GM12872 (cell line): ENCODE data around the gene EXOSC5.

Experiments
- CTCF ChIP-seq: IDR thresholded peaks from 3 replicates; pipeline ENCODE4 v1.5.1; 2011; ENCODE audit warnings: low read depth, mild to moderate bottlenecking, low read length, moderate library complexity; ENCODE audit not compliant: insufficient read depth

EXOSC5 gene

GRCh38 chr19:41377977-41378709 is 19.0 kb downstream of the EXOSC5 start:
- TF ChIP-seq CTCF = peak; percentile 80

GRCh38 chr19:41376998-41377365 is 20.2 kb downstream of the EXOSC5 start:
- no peak for TF ChIP-seq CTCF

- no peak for TF ChIP-seq CTCF
These were observed 20.7 kb downstream of the EXOSC5 start, which contains the start of gene TMEM91 for GRCh38 chr19:41376241-41376997. TMEM91 (plus strand) TSS chr19:41376533; CDS start chr19:41378310, 1,777 bp downstream.

- TF ChIP-seq CTCF = no peak
These were observed 23.2 kb downstream of the EXOSC5 start for GRCh38 chr19:41373993-41374392.

- no peak for TF ChIP-seq CTCF
These were observed 24.7 kb downstream of the EXOSC5 start for GRCh38 chr19:41372501-41372900.

- TF ChIP-seq CTCF = no peak
These were observed 25.6 kb downstream of the EXOSC5 start for GRCh38 chr19:41371541-41371940.

- TF ChIP-seq CTCF = no peak
These were observed 27.4 kb downstream of the EXOSC5 start for GRCh38 chr19:41369769-41370168.
